ENCODE measurements around the gene GUCA1A. TPM values are rescaled to one million over a fixed set of nuclear protein-coding genes. Genes with fewer than 3 reads are reported as not detected.
"Not testable (repeated sequence)": the region's sequence is repeated elsewhere in the genome, so short reads cannot be mapped to it uniquely, and the experiment has no call there.

The GUCA1A gene
- total RNA-seq, 1 donor from 2014 or later: 2.2 TPM

GRCh38 chr6:42177514-42178364 is 4.6 kb downstream of the GUCA1A start:
- no peak for DNase-seq

DNA sequence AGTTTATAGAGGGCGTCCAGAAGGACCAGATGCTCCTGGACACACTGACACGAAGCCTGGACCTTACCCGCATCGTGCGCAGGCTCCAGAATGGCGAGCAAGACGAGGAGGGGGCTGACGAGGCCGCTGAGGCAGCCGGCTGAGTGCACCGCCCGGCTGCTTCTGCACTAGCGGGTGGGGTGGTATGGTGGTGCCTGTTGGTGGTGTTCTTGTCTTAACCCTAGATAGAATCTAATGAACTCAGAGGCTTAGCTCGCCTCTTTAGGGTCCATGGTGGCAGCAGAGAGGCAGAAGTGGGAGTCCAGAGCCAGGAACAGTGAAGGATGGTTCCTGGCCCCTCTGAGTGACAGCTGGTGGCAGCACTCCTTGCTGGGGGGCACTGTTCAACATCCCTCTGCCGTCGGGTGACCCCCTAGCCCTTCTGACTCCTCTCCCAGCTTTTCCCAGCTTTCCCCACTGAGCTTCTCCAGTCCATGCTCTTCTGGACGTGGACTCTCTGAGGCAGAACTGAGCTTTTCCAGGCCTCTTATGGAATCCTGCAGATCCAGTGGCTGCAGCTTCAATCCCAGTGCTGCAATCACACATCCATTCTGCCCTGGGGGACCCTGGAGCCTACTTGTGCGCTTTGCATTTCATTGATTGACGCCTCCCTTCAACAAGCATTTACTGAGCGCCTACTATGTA is 6.2 kb downstream of the GUCA1A start:
- DNase-seq: no peak

GRCh38 chr6:42179945-42180313 is 6.8 kb downstream of the GUCA1A start:
- no peak for DNase-seq

DNA sequence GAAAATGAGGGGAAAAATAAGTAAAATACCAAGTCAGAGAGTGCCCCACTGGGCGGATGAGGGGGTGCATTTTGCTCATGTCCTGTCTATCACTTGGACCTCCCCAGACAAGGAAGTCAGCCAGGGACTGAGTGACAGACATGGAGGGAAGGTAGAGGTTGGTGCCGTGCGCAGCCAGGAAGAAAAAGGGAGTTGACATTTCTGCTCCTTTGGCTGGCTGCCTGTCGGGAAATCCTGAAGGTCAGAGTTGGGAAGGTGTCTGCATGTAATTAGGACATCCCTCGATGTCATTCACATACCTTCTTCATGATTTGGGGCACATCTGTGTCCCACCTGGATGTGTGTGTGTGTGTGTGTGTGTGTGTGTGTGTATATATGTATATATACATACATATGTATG is 8.9 kb downstream of the GUCA1A start:
- DNase-seq: no peak

GRCh38 chr6:42184475-42184874 is 11.3 kb downstream of the GUCA1A start:
- DNase-seq: no peak

DNA sequence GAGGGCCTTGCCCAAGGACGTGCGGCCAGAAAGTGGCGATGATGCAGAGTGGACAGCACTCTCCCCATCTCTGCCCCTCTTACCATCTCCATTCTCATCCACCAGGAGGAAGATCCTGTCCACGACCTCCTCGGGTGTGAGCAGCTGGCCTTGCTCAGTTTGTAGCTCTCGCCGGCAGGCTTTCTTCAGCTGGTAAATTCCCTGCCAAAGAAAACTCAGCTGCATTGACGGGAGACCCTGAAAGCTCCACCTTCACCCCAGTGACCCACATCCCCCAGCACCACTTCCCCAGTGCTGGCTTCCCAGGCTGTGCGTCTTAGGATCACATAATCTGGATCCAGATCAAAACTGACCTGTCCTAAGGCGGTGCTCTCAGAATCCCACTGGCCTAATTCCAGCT is 12.4 kb downstream of the GUCA1A start:
- no peak for DNase-seq

GRCh38 chr6:42188406-42188805 is 15.2 kb downstream of the GUCA1A start:
- no peak for DNase-seq

- no peak for DNase-seq
These were observed 17.5 kb downstream of the GUCA1A start for GRCh38 chr6:42190554-42191183.

- DNase-seq: not testable (repeated sequence)
These were observed 19.2 kb downstream of the GUCA1A start for GRCh38 chr6:42192385-42192784.

DNA sequence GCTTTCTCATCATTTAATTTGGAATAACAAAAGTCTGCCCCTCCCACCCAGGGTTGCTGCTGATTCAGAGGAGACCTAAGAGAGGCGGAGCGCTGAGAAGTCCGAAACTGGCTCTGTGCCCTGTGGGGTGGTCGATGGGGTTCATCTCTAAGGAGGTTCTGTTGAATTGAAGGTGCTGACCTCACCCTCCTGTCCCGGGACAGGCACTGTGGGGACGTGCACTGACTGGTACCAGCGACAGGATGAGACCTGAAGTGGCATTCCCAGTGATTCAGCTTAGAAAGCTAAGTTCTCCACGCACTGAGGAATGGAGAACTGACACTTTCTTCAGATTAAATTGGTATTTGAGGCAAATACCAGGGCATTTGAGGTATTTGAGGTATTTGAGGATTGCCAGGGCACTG is 20.3 kb downstream of the GUCA1A start:
- DNase-seq: no peak

- DNase-seq: no peak
These were observed 20.9 kb downstream of the GUCA1A start for GRCh38 chr6:42194056-42194455.

DNA sequence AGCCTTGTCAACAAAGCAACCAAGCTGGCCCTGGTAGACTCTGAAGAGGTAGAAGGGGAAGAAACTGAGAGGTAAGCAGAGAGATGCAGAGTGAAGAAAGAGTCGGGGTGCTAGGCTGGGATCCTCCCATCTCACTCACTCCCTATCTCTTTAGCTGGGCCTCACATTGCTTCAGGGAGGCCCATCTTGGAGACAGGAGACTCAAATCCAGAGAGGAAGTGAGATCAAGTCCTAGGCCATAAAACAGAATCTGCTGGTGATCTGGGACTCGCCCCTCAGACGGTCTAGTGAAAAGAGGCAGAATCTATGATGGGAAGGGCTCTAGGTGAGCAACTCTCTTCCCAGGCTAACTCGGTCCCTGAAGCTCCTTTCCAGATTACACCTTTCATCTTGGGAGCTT is 22.3 kb downstream of the GUCA1A start:
- no peak for DNase-seq

DNA sequence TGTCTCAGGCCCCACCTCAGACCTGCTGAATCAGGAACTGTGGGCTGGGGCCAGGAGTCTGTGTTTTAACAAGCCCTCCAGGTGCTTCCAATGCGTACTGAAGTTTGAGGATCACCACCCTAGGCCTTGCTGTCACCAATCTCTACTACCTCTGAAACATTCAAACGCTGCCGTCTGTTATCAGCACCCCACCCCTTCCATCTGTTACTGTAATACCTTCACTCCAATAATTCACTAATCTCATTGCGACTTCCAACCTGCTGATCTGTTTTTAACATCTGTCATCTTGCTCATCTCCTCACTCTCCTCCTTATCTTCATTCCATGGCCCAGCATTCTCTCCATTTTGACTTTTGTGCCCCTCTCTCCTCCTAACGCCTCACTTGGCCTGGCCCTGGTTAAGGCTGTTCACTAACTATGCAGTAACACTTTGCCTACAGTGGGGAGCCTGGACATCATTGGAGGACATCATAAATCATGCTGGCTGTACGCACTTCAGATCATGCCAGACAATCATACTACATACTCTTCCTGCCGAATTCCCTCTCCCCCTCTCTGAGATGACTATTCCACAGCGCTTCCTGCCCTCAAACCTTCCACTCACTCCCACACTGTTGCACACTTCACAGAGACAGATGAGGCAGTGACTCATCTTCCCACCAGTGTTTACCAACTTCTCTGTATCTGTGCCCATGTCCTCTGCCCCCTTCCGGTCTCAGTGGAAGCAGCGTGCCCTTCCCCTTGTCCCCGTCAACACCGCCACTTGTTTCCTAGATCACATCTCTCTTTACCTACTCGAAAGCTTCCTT is 24.6 kb downstream of the GUCA1A start:
- peak; percentile 3 for DNase-seq

GRCh38 chr6:42199106-42199981 is 26.2 kb downstream of the GUCA1A start:
- DNase-seq: no peak

GRCh38 chr6:42200035-42200434 is 26.9 kb downstream of the GUCA1A start:
- DNase-seq: peak; percentile 11

GRCh38 chr6:42201382-42201781 is 28.2 kb downstream of the GUCA1A start:
- no peak for DNase-seq

- DNase-seq: not testable (repeated sequence)
These were observed 29.2 kb downstream of the GUCA1A start for GRCh38 chr6:42202131-42202915.

DNA sequence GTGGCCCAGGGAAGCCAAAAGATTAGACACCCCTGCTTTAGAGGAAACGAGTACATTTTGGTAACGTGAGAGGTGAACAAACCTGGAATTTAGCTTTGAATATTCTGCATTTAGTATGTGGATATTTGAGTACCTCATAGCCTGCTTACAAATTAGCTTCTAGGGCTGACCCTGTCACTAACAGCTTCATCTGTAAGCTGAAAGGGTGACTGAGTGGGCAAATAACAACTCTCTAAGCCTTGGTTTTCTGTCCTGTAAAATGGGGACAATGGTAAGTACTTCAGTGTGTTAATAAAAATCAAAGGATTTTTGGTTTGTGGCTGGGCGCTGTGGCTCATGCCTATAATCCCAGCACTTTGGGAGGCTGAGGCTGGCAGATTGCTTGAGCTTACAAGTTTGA is 30.0 kb downstream of the GUCA1A start:
- DNase-seq: no peak

GRCh38 chr6:42204768-42205282 is 31.7 kb downstream of the GUCA1A start:
- no peak for DNase-seq

DNA sequence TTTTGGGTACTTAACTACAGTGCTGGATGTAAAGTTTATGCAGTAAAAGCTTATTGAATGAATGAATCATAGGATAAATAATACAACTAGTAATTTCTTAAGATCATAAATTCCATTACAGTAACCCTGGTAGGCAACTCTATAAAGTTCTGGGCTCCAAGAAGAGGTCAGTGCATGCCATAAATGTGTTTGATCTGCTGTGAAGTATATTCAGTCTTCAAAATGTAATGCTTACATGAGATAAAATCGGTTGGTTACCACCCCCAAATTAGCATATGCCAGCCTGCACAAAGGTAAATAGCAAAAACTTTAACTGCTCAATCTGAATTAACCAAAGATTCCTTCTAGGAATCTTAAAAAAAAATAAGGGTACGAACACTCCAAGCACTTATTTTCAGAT is 34.4 kb downstream of the GUCA1A start:
- not testable (repeated sequence) for DNase-seq

Data from occipital lobe (tissue), 2 donors.